NB4 (cell line): ENCODE results near the gene SKAP2.

ENCODE experiments used
- DNase-seq: peaks from one replicate; pipeline ENCODE4 v3.0.0; 2010; ENCODE audit warnings: low read depth
- H3K4me3 ChIP-seq: one replicate; pipeline ENCODE4 v1.5.1; 2011; ENCODE audit warnings: mild to moderate bottlenecking, low read depth, low read length, moderate library complexity
- CTCF ChIP-seq: IDR thresholded peaks from one replicate; pipeline ENCODE4 v1.5.1; 2012; ENCODE audit warnings: low read depth, low read length
- MAX ChIP-seq: IDR thresholded peaks from 2 replicates; pipeline ENCODE4 v1.6.1; 2011; ENCODE audit warnings: low read depth, low read length
- MYC ChIP-seq: IDR thresholded peaks from 2 replicates; pipeline ENCODE4 v1.6.1; 2011; ENCODE audit warnings: low read depth, low read length
- POLR2A ChIP-seq: IDR thresholded peaks from 2 replicates; pipeline ENCODE4 v1.6.1; 2011; ENCODE audit warnings: mild to moderate bottlenecking; ENCODE audit not compliant: insufficient read length; ENCODE audit errors: extremely low read depth

Gene SKAP2

GRCh38 chr7:26648554-26648953 lies 215.8 kb downstream of the SKAP2 start:
- DNase-seq = no peak
- H3K4me3 ChIP-seq = no peak overlapping the region
- TF ChIP-seq MYC (no peak), CTCF (no peak), MAX (no peak), POLR2A (no peak)

GRCh38 chr7:26646336-26647048 lies 217.9 kb downstream of the SKAP2 start:
- TF ChIP-seq MYC (no peak), MAX (no peak), CTCF (no peak)
- H3K4me3 ChIP-seq = no peak overlapping the region
- DNase-seq = no peak

- H3K4me3 ChIP-seq = no peak overlapping the region
- no peak for DNase-seq
- TF ChIP-seq MAX = no peak
- TF ChIP-seq MYC = no peak
- TF ChIP-seq CTCF = no peak
- TF ChIP-seq POLR2A = no peak
Observed at GRCh38 chr7:26645121-26645520, 219.3 kb downstream of the SKAP2 start.

GRCh38 chr7:26642416-26642815 lies 222.0 kb downstream of the SKAP2 start:
- DNase-seq = no peak
- no peak for TF ChIP-seq MYC
- no peak overlapping the region for H3K4me3 ChIP-seq

GRCh38 chr7:26639695-26640094 lies 224.7 kb downstream of the SKAP2 start:
- TF ChIP-seq MAX = no peak
- no peak for TF ChIP-seq POLR2A
- TF ChIP-seq MYC = no peak
- no peak for TF ChIP-seq CTCF
- DNase-seq = no peak
- no peak overlapping the region for H3K4me3 ChIP-seq

GRCh38 chr7:26639111-26639510 lies 225.3 kb downstream of the SKAP2 start:
- DNase-seq = no peak
- TF ChIP-seq POLR2A (no peak), CTCF (no peak), MAX (no peak), MYC (no peak)
- H3K4me3 ChIP-seq = no peak overlapping the region
